Hepatocyte (in vitro differentiated cells): ENCODE data around the gene XYLB.
"Not testable (repeated sequence)": the region's sequence is repeated elsewhere in the genome, so short reads cannot be mapped to it uniquely, and the experiment has no call there.

ENCODE experiments used
- CTCF ChIP-seq: fragments of 200-600 bp; sonication (generic); IDR thresholded peaks from 2 replicates; pipeline ENCODE4 v1.5.1; 2016; ENCODE audit warnings: antibody characterized with exemption, mild to moderate bottlenecking; ENCODE audit not compliant: poor library complexity
- EZH2 ChIP-seq: fragments of 200-600 bp; sonication (generic); IDR thresholded peaks from 2 replicates; pipeline ENCODE4 v1.6.1; 2016; ENCODE audit warnings: antibody characterized with exemption, mild to moderate bottlenecking, borderline replicate concordance

- not testable (repeated sequence) for TF ChIP-seq CTCF, EZH2
Observed at GRCh38 chr3:38432871-38433658, 86.5 kb downstream of the XYLB start.
